ENCODE results near the gene IGSF21. TPM values are rescaled to one million over a fixed set of nuclear protein-coding genes. Genes with fewer than 3 reads are reported as not detected.

IGSF21 gene
- total RNA-seq, 1 donor, result not detected

- H2AFZ ChIP-seq (ENCODE audit: low read length), result no peak overlapping the region
- H3K9me3 ChIP-seq (ENCODE audit: low read depth, low read length), result no peaks in the 10 kb centered on the region
- no peak overlapping the region for H3K4me3 ChIP-seq (ENCODE audit: insufficient read depth, low read length)
- H3K36me3 ChIP-seq (ENCODE audit: insufficient read depth, low read length), result no peaks in the 10 kb centered on the region
- no peaks in the 10 kb centered on the region for H3K4me1 ChIP-seq (ENCODE audit: insufficient read depth, low read length)
- no peak for DNase-seq (ENCODE audit: insufficient read length, low spot score, missing footprints)
- H4K20me1 ChIP-seq (ENCODE audit: insufficient read depth, low read length), result no peaks in the 10 kb centered on the region
- no peaks in the 10 kb centered on the region for H3K79me2 ChIP-seq (ENCODE audit: insufficient read depth, low read length)
- no peak for TF ChIP-seq CTCF (IDR thresholded peaks at IDR 0.05; ENCODE audit: extremely low read depth, low read depth, low read length)
- H3K27me3 ChIP-seq (ENCODE audit: insufficient read depth, low read length), result no peaks in the 10 kb centered on the region
- no peak overlapping the region for H3K27ac ChIP-seq (ENCODE audit: low read depth, low read length)
- H3K4me2 ChIP-seq (ENCODE audit: insufficient read depth, low read length), result no peak overlapping the region
Observed at GRCh38 chr1:18329469-18330253, 222.1 kb downstream of the IGSF21 start.

- Histone ChIP-seq H3K4me3 (ENCODE audit: insufficient read depth, low read length) (no peak overlapping the region), H3K27ac (ENCODE audit: low read depth, low read length) (no peak overlapping the region), H4K20me1 (ENCODE audit: insufficient read depth, low read length) (no peaks in the 10 kb centered on the region), H3K79me2 (ENCODE audit: insufficient read depth, low read length) (no peaks in the 10 kb centered on the region), H3K36me3 (ENCODE audit: insufficient read depth, low read length) (no peaks in the 10 kb centered on the region), H3K27me3 (ENCODE audit: insufficient read depth, low read length) (no peaks in the 10 kb centered on the region), H3K4me2 (ENCODE audit: insufficient read depth, low read length) (no peak overlapping the region), H3K4me1 (ENCODE audit: insufficient read depth, low read length) (no peaks in the 10 kb centered on the region), H2AFZ (ENCODE audit: low read length) (no peak overlapping the region), H3K9me3 (ENCODE audit: low read depth, low read length) (no peaks in the 10 kb centered on the region)
- TF ChIP-seq CTCF (IDR thresholded peaks at IDR 0.05; ENCODE audit: extremely low read depth, low read depth, low read length), result no peak
- DNase-seq (ENCODE audit: insufficient read length, low spot score, missing footprints), result no peak
Observed at GRCh38 chr1:18332576-18332975, 225.0 kb downstream of the IGSF21 start.

- H4K20me1 ChIP-seq (ENCODE audit: insufficient read depth, low read length), result no peaks in the 10 kb centered on the region
- TF ChIP-seq CTCF (IDR thresholded peaks at IDR 0.05; ENCODE audit: extremely low read depth, low read depth, low read length), result no peak
Observed at GRCh38 chr1:18333220-18333619, 225.6 kb downstream of the IGSF21 start.

GRCh38 chr1:18336801-18337200 lies 229.2 kb downstream of the IGSF21 start:
- no peaks in the 10 kb centered on the region for H3K9me3 ChIP-seq (ENCODE audit: low read depth, low read length)
- no peaks in the 10 kb centered on the region for H3K27me3 ChIP-seq (ENCODE audit: insufficient read depth, low read length)
- H2AFZ ChIP-seq (ENCODE audit: low read length), result no peak overlapping the region
- H3K27ac ChIP-seq (ENCODE audit: low read depth, low read length), result no peak overlapping the region
- H3K4me1 ChIP-seq (ENCODE audit: insufficient read depth, low read length), result no peaks in the 10 kb centered on the region
- TF ChIP-seq CTCF (IDR thresholded peaks at IDR 0.05; ENCODE audit: extremely low read depth, low read depth, low read length), result no peak
- no peaks in the 10 kb centered on the region for H4K20me1 ChIP-seq (ENCODE audit: insufficient read depth, low read length)
- H3K79me2 ChIP-seq (ENCODE audit: insufficient read depth, low read length), result no peaks in the 10 kb centered on the region
- H3K4me2 ChIP-seq (ENCODE audit: insufficient read depth, low read length), result no peak overlapping the region
- no peaks in the 10 kb centered on the region for H3K36me3 ChIP-seq (ENCODE audit: insufficient read depth, low read length)
- no peak for DNase-seq (ENCODE audit: insufficient read length, low spot score, missing footprints)
- H3K4me3 ChIP-seq (ENCODE audit: insufficient read depth, low read length), result no peak overlapping the region

More at GRCh38 chr1:18333220-18333619, 225.6 kb downstream of the IGSF21 start:
- Histone ChIP-seq H2AFZ (ENCODE audit: low read length) (no peak overlapping the region), H3K4me2 (ENCODE audit: insufficient read depth, low read length) (no peak overlapping the region), H3K36me3 (ENCODE audit: insufficient read depth, low read length) (no peaks in the 10 kb centered on the region), H3K9me3 (ENCODE audit: low read depth, low read length) (no peaks in the 10 kb centered on the region), H3K27me3 (ENCODE audit: insufficient read depth, low read length) (no peaks in the 10 kb centered on the region), H3K4me1 (ENCODE audit: insufficient read depth, low read length) (no peaks in the 10 kb centered on the region), H3K79me2 (ENCODE audit: insufficient read depth, low read length) (no peaks in the 10 kb centered on the region), H3K27ac (ENCODE audit: low read depth, low read length) (no peak overlapping the region), H3K4me3 (ENCODE audit: insufficient read depth, low read length) (no peak overlapping the region)
- DNase-seq (ENCODE audit: insufficient read length, low spot score, missing footprints), result no peak
